HCT116 (cell line): Measurements from ENCODE around the gene CAPN2.

Experiments
- TF ChIP-seq, protein P1 (sequence below): IDR thresholded peaks from 2 replicates; pipeline ENCODE4 v1.6.1; 2011; ENCODE audit warnings: mild to moderate bottlenecking, low read length, moderate library complexity; ENCODE audit not compliant: insufficient replicate concordance; ENCODE audit errors: extremely low read depth
- TF ChIP-seq, protein P2 (sequence below): IDR thresholded peaks from 2 replicates; pipeline ENCODE4 v1.6.1; 2012; ENCODE audit warnings: low read depth

DNA sequence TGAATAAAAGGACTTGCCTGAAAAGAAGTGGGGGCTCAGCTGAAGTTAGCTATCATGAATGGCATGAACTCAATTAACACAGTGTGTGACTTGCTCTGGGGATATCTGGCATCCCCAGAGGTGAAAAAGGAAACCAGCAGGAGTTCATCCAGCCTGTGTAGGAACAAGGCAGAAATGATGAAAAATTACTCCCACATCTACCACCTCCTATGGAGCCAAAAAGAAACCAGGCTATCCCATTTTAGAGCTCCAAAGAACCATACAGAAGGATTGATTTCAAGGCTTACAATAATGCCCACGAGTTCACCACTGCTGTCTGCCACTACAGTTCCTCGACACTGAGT lies 108.1 kb downstream of the CAPN2 start:
- TF ChIP-seq, protein P1, sequence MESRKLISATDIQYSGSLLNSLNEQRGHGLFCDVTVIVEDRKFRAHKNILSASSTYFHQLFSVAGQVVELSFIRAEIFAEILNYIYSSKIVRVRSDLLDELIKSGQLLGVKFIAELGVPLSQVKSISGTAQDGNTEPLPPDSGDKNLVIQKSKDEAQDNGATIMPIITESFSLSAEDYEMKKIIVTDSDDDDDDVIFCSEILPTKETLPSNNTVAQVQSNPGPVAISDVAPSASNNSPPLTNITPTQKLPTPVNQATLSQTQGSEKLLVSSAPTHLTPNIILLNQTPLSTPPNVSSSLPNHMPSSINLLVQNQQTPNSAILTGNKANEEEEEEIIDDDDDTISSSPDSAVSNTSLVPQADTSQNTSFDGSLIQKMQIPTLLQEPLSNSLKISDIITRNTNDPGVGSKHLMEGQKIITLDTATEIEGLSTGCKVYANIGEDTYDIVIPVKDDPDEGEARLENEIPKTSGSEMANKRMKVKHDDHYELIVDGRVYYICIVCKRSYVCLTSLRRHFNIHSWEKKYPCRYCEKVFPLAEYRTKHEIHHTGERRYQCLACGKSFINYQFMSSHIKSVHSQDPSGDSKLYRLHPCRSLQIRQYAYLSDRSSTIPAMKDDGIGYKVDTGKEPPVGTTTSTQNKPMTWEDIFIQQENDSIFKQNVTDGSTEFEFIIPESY, result no peak
- TF ChIP-seq, protein P2, sequence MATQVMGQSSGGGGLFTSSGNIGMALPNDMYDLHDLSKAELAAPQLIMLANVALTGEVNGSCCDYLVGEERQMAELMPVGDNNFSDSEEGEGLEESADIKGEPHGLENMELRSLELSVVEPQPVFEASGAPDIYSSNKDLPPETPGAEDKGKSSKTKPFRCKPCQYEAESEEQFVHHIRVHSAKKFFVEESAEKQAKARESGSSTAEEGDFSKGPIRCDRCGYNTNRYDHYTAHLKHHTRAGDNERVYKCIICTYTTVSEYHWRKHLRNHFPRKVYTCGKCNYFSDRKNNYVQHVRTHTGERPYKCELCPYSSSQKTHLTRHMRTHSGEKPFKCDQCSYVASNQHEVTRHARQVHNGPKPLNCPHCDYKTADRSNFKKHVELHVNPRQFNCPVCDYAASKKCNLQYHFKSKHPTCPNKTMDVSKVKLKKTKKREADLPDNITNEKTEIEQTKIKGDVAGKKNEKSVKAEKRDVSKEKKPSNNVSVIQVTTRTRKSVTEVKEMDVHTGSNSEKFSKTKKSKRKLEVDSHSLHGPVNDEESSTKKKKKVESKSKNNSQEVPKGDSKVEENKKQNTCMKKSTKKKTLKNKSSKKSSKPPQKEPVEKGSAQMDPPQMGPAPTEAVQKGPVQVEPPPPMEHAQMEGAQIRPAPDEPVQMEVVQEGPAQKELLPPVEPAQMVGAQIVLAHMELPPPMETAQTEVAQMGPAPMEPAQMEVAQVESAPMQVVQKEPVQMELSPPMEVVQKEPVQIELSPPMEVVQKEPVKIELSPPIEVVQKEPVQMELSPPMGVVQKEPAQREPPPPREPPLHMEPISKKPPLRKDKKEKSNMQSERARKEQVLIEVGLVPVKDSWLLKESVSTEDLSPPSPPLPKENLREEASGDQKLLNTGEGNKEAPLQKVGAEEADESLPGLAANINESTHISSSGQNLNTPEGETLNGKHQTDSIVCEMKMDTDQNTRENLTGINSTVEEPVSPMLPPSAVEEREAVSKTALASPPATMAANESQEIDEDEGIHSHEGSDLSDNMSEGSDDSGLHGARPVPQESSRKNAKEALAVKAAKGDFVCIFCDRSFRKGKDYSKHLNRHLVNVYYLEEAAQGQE, result no peak
